ENCODE measurements around the gene RAPGEF1. TPM values are rescaled to one million over a fixed set of nuclear protein-coding genes. Genes with fewer than 3 reads are reported as not detected.

Gene RAPGEF1
- total and polyA plus RNA-seq, 2 of the 13 experiments (the other 11 are each of a cell fraction or from before 2014, with no cell fraction given) = 21.2 to 38.9 TPM

DNA sequence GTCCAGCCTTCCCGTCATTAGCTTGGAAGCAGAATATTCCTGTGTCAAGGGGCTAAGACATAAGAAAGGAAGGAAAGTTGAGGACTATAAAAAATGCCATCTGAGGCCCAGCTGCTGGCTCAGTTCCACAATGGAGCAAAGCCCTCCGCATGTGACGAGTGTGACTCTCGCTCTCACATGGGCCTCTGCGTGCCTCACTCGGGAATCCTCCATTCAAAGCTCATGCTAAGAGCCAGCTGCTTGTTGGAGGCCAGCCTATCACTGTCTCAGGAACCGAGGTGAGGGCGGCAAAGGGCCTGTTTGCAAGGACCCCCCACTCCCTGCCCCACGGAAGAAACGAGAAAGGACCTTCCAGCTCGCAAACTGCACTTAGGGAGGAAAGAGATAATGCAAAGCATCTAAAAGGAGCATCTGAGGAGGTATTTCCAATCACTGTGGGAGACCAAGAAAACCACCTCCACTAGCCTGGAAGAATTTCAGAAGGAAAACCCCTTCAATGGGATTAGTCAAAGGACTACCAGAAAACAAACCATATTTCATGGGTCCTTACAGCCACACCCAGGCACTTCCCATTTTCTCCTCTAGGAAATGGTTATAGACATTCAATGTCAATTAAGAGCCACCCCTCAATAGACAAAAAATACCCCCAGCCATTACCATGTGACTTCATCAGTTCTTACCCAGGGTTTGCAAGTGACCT, 99.3 kb downstream of the RAPGEF1 start:
- no peaks in the 10 kb centered on the region for H3K79me2 ChIP-seq (ENCODE audit: insufficient read depth, low read length)
- H3K4me1 ChIP-seq (ENCODE audit: insufficient read depth, low read length) = peaks cover 5% of the 10 kb centered on the region
- H3K4me2 ChIP-seq (ENCODE audit: low read depth, low read length) = no peak overlapping the region
- no peaks in the 10 kb centered on the region for H3K9me3 ChIP-seq (ENCODE audit: low read length)
- no peak overlapping the region for H3K27ac ChIP-seq (ENCODE audit: extremely low read length, insufficient read depth, low read length)
- in situ Hi-C loops (cut with HindIII; ENCODE audit: extremely low pct_ligation_motif_present, low pct_unique_long_range_greater_than_20kb) (no loop called here), intact Hi-C loops (cut with micrococcal nuclease; ENCODE audit: unreplicated experiment) (no loop called here)
- no peaks in the 10 kb centered on the region for H4K20me1 ChIP-seq (ENCODE audit: insufficient read depth, low read length)
- no peak for FAIRE-seq
- ATAC-seq = no peak
- 94% methylated on average over 11 of the region's 11 CpGs for WGBS (ENCODE audit: low lambda C conversion rate)
- TF ChIP-seq ZNF616 (CRISPR knock-in tag; IDR thresholded peaks at IDR 0.05; ENCODE audit: low read depth) (no peak), MED13 (CRISPR knock-in tag; IDR thresholded peaks at IDR 0.05) (no peak), RELA (CRISPR knock-in tag; IDR thresholded peaks at IDR 0.05) (no peak), ZSCAN20 (CRISPR knock-in tag; IDR thresholded peaks at IDR 0.05; ENCODE audit: borderline replicate concordance) (no peak)
- TF ChIP-seq, protein P1, sequence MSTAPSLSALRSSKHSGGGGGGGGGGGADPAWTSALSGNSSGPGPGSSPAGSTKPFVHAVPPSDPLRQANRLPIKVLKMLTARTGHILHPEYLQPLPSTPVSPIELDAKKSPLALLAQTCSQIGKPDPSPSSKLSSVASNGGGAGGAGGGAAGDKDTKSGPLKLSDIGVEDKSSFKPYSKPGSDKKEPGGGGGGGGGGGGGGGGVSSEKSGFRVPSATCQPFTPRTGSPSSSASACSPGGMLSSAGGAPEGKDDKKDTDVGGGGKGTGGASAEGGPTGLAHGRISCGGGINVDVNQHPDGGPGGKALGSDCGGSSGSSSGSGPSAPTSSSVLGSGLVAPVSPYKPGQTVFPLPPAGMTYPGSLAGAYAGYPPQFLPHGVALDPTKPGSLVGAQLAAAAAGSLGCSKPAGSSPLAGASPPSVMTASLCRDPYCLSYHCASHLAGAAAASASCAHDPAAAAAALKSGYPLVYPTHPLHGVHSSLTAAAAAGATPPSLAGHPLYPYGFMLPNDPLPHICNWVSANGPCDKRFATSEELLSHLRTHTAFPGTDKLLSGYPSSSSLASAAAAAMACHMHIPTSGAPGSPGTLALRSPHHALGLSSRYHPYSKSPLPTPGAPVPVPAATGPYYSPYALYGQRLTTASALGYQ (CRISPR knock-in tag; IDR thresholded peaks at IDR 0.05) = no peak
- POLR2A ChIA-PET = no interaction called here
- BruUV-seq (replicated peaks) = no TSS peak
- H2AFZ ChIP-seq (ENCODE audit: low read length) = no peak overlapping the region
- H3K36me3 ChIP-seq (replicated peaks in 1 of 2; ENCODE audit: control insufficient read depth in 1 of 2, insufficient read depth in 2 of 2, low read length in 2 of 2) = peaks cover 21 to 45% of the 10 kb centered on the region in 2 experiments; a peak in 4 of 5 replicates
- no peak for DNase-seq (ENCODE audit: low spot score)
- H3K9ac ChIP-seq (ENCODE audit: insufficient read depth, low read depth, low read length) = no peak overlapping the region
- no peaks in the 10 kb centered on the region for H3K27me3 ChIP-seq (ENCODE audit: control insufficient read depth in 1 of 2, insufficient read depth in 2 of 2, low read length in 2 of 2)
- CTCF ChIA-PET (ENCODE audit: low intra/inter-chr PET ratio, low total read pairs) = no interaction called here
- no peak overlapping the region for H3K4me3 ChIP-seq (replicated peaks in 1 of 3; ENCODE audit: insufficient read depth in 1 of 3, low read depth in 2 of 3, low read length in 3 of 3)
